HG03354 (cell line): Measurements from ENCODE around the gene RBM42.

ENCODE experiments used
- ATAC-seq: cut with Tn5 transposase; IDR thresholded peaks from one replicate; pipeline ENCODE4 v1.9.1; 2021; ENCODE audit warnings: mild to moderate bottlenecking; ENCODE audit not compliant: unreplicated experiment, poor library complexity, severe bottlenecking

Gene RBM42

DNA sequence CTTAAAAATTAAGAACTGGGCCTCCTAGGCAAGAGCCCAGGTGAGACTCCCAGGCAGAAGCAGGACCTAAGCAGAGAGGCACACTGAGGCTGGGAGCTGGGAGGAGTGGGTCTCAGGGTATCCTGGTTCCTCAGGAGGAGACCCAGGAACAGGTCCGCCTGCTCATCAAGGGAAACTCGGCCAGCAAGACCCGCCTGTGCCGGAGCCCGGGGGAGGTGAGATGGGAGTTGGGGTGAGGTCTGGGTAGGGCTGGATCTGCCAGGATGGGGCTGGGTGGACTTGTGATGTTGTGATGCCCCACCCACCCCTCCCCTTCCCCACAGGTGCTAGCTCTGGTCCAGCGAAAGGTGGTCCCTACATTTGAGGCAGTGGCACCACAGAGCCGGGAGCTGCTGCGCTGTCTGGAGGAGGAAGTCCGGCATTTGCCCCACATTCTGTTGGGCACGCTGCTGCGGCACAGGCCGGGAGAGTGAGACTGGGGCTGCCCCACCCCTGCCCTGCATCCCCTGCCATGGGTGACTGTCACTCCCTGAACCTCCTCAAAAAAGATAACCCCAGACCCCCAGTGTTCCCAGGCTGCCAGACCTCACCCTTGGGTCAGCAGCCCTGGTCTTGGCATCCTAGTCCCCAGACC is 9.4 kb upstream of the RBM42 start:
- ATAC-seq, result no peak

DNA sequence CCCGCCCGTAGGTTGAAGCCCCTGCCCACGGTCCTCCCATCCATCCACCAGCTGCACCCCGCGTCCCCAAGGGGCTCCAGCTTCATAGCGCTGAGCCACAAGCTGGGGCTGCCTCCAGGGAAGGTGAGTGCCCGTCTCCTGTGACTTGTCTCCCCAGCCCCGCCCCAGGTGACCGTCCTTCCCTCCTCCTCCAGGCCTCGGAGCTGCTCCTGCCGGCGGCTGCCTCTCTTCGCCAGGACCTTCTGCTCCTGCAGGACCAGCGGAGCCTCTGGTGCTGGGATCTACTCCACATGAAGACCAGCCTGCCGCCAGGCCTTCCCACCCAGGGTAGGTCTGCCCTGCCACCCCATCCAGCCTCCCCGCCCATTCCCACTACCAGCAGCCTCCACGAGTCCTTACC is 8.8 kb upstream of the RBM42 start:
- ATAC-seq, result no peak

DNA sequence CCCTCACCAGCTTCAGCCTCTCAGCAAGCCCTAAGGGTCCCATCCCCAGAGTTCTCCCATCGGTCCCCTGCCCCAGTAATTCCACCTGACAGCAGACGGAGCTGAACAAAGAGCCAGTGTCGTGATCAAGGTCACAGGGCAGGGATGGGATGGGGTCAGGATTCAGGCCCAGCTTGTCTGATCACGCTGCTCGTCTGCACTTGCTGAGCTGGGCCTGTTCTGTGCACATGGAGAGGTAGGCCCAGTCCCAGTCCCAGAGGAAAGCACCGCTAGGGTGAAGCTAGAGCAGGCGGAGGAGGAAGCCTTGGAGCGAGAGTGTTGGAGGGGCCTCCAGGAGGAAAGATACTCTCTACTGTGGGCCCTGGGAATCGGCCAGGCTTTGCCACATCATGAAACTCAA is 7.1 kb upstream of the RBM42 start:
- ATAC-seq, result no peak

DNA sequence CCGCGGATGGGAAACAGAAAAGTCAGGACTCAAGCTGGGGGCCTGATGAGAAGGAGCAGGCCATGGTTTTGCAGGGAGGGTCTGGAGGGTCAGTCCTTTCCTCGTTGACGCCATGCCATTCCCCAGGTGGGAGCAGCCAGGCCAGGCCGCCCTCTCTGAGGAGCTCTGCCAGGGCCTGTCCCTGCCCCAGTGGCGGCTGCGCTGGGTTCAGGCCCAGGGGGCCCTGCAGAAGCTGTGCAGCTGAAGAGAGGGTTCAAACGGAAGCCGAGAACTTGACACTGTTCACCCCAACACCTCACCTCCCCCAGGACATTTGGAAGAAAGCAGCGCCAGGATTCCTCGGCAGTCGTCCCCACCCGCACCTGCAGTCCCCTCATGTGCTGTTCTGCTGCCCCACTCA is 6.1 kb upstream of the RBM42 start:
- ATAC-seq, result no peak

DNA sequence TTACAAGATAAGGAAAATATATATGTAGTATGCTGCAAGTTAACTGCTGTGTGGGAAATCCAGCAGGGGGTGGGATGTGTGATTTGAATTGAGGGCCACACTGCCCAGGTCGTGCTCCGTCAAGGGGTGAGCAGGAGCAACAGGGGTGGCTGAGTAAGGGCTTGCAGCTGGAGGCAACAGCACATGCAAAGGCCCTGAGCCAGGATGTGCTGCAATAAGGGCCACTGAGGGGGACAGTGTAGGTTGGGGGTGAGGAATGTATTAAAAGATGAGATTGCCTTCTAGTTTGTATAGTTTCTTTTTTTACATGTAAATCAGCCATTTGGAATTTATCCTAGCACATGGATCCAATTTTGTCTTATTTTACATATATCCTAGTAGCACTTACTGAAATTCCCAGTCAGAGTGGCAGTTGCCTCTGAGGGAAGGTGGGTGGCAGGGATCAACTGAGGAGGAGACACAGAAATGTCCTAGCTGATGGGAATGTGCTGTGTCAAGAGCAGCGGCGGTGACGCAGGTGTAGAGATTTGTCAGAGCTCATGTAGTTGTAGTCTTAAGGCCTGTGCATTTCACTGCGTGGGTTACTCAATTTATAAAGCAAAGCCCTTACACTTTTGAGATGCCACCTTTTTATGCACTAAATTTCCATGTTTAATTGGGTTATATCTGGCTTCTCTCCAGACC is 5.4 kb upstream of the RBM42 start:
- ATAC-seq, result no peak

DNA sequence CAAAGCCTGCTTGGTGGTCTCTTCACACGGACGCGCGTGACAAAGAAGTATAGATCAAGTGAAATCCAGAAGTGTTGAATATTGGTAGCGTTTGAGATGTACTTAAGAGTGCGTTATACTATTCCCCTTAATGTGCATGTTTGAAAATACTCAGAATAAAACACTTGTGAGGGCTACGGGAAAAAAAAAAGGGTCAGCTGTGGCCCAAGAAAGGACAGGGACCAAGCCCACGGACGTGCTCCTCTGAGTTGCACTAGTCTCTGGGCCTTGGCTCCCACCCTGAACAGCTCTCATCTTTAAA is 622 bp upstream of the RBM42 start:
- no peak for ATAC-seq

DNA sequence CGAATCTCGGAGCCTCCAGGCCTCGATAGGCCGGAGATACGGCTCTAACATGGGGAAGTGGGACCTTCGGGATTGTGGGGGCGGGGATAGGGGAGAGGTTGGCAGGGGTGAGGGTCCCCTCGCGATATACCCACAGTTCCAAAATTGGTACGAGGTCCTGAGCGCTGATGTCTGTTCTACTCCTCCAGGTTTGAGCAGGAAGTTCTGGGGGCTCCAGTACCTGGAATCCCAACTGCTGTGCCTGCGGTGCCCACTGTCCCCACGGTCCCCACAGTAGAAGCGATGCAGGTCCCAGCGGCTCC is 447 bp downstream of the RBM42 start:
- ATAC-seq, result peak; percentile 18

DNA sequence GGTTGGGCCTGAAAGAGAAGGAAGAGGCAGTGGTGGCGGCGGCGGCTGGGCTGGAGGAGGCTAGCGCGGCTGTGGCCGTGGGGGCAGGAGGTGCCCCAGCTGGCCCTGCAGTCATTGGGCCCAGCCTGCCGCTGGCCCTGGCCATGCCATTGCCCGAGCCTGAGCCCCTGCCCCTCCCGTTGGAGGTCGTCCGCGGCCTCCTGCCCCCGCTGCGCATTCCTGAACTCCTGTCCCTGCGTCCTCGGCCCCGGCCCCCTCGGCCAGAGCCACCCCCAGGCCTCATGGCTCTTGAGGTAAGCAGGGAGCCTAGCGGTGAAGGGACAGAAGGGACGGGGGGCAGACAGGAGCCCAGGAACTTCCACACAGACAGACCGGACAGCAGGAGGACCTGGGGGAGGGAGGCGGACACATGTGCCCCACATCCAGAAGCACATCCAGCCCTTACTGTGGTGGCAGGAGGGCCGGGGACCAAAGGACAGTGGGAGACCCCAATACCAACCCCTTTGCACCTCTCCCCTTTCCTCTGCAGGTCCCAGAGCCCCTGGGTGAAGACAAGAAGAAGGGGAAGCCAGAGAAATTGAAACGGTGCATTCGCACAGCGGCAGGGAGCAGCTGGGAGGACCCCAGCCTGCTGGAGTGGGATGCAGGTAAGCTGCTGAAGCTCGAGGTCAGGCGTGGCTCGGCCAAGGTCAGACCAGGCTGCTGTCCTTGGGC is 5.0 kb downstream of the RBM42 start:
- ATAC-seq, result no peak

DNA sequence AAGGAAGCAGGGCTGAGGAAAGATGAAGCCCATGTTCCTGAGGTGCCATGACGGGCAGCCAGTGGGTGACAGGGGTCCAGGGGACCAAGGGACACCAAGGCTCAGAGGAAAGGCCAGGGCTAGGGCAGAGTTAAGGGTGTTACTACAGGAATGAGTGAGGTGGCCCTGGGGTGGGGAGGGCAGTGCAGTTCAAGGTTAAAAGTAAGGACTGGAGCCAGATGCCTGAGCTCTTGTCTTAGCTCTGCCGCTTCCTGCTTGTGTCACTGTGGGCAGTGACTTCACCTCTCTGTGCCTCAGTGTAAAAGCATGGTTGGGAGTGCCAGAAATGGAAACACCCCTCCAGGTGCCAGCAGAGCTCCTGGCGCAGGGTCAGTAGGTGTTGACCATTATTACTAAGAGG is 7.8 kb downstream of the RBM42 start:
- ATAC-seq, result no peak

DNA sequence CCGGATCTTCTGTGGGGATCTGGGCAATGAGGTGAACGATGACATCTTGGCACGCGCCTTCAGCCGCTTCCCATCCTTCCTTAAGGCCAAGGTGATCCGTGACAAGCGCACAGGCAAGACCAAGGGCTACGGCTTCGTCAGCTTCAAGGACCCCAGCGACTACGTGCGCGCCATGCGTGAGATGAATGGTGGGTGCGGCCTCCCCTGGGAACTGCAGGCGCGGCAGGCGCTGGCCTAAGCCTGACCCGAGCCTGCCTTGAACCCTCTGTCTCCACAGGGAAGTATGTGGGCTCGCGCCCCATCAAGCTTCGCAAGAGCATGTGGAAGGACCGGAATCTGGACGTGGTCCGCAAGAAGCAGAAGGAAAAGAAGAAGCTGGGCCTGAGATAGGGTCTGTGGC is 8.3 kb downstream of the RBM42 start:
- ATAC-seq, result no peak

DNA sequence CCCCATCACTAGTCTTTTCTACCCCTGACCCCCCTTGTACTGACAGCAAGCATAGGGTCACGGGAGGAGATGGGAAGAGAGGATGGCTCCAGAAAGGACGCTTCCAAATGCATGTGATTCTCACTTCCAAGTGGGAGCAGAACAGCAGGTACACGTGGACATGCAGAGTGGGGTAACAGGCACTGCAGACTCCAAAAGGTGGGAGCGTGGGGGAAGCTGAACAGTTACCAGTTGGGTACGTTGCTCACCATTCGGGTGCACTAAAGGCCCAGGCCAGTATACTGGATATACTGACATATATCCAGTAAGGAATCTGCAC is 10.4 kb downstream of the RBM42 start:
- no peak for ATAC-seq

DNA sequence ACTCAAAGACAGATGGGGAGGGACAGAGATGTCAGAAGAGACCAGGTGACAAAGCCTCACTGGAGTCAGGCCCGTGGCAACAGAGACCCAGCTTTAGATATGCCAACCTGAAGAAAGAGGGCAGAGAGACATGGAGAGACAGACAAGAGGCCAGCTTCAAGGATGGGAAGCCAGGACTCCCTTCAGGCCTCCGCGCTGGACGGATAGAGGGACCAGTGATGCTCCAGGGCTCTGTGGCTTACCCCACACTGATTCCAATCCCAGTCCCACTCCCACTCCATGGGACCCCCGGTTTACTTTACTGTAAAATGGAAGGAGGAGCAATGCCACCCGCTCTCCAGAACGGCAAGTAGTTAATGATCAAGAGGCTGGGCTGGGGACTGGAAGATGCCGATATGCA is 11.0 kb downstream of the RBM42 start:
- no peak for ATAC-seq

DNA sequence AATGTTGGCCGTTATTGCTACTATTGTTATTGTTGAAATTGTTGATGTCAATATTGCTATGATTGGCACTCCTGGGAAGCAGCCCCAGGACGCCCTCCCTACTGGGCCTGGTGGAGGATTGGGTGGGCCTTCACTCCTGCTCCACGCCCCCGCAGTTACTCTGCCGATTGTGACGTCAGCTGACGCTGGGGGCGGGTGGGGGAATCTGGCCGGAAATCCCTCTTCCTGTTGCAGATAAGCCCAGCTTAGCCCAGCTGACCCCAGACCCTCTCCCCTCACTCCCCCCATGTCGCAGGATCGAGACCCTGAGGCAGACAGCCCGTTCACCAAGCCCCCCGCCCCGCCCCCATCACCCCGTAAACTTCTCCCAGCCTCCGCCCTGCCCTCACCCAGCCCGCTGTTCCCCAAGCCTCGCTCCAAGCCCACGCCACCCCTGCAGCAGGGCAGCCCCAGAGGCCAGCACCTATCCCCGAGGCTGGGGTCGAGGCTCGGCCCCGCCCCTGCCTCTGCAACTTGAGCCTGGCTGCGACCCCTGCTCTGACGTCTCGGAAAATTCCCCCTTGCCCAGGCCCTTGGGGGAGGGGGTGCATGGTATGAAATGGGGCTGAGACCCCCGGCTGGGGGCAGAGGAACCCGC is 12.8 kb downstream of the RBM42 start, which contains the start of gene ETV2:
TSS of gene ETV2 (plus strand) at position 231 of the 637 bp plus-strand sequence. CDS start 716 bp downstream, outside the sequence.
- no peak for ATAC-seq

DNA sequence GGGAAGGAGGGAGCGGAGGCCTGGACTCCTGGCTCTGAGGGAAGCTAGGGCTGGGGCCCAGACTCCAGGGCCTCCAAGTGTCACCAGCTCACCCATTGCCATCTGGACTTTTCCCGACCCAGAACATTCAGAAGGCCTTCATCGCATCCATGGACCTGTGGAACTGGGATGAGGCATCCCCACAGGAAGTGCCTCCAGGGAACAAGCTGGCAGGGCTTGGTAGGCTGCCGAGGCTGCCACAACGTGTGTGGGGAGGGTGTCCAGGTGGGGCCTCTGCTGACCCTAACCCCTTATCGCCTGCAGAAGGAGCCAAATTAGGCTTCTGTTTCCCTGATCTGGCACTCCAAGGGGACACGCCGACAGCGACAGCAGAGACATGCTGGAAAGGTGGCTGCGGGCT is 13.5 kb downstream of the RBM42 start:
- no peak for ATAC-seq

DNA sequence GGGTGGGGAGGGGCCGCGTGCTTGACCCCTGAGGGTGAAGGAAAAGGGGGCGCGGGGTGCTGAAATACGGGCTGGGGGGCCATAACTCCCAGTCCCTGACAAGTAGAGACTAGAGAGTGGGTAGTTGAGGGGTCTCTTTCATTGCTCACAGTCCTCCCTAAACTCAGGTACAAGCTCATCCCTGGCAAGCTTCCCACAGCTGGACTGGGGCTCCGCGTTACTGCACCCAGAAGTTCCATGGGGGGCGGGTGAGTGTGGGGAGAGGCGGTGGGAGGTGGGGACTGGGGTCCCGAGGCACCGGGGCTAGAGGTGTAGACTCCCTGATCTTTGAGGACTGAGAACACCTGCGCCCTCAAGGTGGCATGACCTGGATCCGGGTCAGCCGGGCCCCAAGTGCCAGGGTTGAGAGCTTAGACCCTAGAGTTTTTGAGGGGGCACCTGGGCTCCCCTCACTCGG is 14.0 kb downstream of the RBM42 start:
- ATAC-seq, result no peak

DNA sequence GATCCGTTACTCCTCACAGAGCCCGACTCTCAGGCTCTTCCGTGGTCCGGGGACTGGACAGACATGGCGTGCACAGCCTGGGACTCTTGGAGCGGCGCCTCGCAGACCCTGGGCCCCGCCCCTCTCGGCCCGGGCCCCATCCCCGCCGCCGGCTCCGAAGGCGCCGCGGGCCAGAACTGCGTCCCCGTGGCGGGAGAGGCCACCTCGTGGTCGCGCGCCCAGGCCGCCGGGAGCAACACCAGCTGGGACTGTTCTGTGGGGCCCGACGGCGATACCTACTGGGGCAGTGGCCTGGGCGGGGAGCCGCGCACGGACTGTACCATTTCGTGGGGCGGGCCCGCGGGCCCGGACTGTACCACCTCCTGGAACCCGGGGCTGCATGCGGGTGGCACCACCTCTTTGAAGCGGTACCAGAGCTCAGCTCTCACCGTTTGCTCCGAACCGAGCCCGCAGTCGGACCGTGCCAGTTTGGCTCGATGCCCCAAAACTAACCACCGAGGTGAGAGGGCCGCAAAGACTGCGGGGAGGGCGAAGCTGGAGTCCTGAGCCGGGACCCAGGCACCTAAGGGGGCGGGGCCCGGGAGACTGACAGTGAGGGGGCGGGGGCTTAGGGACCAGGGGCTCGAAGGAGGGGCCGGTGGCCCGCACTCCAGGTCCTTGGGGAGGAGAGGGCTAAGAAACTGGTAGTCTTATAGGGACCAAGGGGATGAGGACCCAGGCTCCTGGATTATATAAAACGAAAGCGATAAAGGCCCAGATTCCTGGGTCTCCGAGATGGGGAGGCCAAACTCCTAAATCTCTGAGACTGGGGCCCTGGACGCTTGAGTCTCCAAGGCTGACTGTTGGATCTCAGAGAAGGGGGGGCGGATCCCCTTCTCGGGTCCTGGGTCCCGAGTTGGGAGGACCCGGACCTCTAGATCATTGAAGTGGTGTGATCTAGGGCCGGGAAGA is 14.7 kb downstream of the RBM42 start:
- ATAC-seq, result peak; percentile 42

DNA sequence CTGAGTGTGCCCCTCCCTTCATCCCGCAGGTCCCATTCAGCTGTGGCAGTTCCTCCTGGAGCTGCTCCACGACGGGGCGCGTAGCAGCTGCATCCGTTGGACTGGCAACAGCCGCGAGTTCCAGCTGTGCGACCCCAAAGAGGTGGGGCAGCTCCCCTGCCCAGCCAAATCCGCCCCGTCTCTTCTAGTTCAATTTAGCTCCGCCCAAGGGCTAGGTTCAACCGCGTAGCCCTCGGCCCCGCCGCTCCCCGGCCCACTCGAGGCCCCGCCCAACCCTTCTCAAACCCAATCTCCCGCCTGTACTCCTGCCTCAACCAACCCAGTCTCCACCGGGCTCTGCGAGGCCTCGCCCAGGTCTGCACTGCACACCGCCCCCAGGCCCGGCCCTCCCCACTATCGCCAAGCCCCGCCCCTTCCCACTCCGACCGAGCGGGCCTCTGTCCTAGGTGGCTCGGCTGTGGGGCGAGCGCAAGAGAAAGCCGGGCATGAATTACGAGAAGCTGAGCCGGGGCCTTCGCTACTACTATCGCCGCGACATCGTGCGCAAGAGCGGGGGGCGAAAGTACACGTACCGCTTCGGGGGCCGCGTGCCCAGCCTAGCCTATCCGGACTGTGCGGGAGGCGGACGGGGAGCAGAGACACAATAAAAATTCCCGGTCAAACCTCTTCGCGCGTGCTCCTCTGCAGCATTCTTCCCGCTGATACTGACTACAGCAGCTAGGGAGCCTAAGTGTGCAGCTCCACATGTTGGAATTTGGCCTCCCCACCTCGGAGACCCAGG is 15.6 kb downstream of the RBM42 start:
- ATAC-seq, result peak; percentile 69

DNA sequence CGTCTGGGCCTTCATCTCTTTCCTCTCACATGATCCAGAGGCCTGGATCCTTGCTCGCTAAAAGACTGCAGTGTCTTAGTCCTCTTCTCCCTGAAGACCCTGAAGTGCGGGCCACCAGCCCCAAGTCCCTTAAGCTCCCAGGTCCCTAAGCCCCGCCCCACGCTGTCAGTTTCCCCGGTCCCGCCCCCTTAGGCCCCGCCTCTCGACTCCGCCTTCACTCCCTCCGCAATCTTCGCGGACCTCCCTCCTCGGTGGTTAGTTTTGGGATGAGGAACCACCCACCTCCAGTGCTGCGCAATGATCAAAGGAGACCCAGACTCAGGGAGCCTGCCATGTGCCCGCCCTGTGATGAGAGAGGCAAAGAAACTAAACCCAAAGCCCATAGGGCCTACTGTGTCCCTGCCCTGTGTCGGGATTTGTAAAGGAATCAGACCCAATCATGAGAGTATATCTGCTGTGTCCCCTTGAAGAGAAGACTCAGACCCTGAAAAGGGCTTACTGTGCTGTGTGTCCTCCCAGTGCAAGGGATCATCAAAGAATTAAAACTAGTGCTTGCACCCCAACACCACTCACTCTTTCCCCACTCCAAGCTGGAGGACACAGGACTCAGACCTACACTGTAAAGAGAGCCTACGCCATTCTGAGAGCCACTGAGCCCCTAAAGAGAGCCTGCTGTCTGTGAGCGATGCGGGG is 16.3 kb downstream of the RBM42 start:
- no peak for ATAC-seq
